GM21723 (cell line): ENCODE data around the gene PGD.
"Not testable (repeated sequence)": the region's sequence is repeated elsewhere in the genome, so short reads cannot be mapped to it uniquely, and the experiment has no call there.

Source experiments
- ATAC-seq: cut with Tn5 transposase; IDR thresholded peaks from one replicate; pipeline ENCODE4 v1.9.1; 2021; ENCODE audit warnings: mild to moderate bottlenecking, moderate library complexity; ENCODE audit not compliant: unreplicated experiment

The PGD gene

DNA sequence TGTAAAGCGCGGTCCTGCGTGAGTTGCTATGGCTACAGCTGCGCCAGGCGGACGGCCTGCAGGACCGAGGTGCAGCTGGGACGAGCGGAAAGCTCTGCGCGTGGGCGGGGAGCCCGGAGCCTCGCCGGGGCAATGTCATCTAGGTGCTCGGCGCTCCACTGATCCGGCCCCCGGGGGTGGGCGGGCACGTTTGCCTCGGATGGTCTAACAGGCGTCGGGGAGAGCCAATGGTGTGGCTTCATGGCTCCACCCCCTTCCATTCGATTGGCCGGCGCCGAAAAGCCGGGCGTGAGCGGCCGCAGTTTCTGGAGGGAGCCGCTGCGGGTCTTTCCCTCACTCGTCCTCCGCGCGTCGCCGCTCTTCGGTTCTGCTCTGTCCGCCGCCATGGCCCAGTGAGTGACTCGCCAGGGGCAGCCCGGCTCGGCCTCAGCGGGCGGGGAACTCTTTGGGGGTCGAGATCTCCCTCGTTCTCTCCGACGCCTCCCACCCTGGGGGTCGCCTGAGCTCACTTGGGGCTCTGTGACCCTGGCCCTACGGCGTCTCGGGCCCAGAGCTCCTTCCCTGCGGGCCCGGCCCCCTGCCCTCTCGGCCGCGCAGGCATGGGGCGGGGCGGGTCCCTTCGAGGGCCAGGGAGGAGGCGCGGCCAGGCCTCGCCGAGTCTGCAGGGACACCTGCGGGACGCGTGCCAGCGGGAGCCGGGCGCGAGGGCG lies at the start of gene PGD:
Gene PGD, plus strand, starts transcription at position 331 of the 710 bp plus-strand sequence. Its CDS starts 54 bp downstream, at position 385.
- peak; percentile 93 for ATAC-seq

DNA sequence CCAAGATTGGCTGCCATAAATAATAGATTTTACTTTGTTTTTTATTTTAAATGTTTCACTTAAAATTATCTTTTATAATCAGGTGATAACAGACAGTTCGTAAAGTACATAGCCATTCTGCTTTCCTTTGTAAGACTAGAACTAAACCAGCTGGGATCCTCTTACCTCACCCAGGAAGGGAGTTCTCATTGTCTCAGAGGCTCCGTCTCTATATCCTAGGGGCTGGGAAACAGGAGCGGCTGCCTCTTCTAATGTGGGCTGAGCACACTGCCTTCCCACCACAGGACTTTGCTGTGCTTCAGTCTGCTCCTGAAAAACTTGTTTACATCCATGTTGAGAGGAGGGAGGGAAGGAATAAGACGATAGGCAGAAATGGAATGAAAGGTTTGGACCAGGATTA lies 45.6 kb upstream of the PGD start:
- ATAC-seq, result no peak

DNA sequence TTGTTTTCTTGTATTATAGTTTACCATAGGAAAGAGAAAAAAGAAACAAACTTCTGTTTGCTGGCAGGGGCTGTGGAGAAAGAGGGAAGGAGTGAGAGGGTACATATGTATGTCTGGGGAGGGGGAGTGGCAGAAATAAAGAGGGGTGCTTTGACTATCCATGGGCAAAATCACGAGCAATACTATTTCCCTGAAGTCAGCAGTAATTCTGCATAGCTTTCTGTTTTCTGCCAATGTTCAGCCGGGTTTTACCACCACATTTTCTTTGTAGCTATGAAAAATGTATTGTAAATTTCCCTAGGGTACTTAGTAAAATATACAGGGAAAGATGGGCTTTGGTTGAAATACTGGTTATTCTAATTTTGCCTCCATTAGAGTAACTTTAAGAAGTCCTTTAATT lies 45.2 kb upstream of the PGD start:
- ATAC-seq, result no peak

DNA sequence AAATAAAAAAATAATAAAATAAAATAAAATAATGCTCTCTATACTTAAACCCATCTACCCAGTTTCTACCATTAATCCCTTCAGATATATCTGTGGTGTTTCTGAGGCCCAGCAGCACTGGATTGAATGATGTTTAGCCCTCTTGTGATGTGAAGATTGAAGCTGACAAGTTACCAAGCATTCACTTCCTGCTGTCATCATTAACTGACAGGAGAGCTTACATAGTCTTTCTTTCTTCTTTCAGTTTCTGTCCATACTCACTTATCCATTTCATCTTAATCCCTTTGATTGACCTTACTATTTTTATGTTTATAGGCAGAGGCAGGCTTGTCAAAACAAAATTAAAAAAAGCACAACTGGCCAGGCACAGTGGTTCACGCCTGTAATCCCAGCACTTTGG lies 38.8 kb upstream of the PGD start:
- ATAC-seq, result no peak

DNA sequence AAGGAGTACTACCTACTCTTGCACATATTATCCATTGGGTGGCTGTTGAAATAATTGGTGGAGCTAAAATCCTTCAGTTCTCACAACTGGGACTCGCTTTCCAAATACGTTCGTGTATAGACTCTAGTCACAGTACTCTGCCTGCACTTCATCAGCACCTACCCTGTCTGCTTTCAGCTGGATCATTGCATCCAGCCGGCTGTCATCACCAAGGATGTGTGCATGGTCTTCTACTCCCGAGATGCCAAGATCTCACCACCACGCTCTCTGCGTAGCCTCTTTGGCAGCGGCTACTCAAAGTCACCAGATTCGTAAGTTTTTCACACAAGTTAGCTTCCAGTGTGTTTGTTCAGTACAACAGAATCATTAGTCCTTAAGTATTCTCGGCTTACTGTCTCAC lies 37.3 kb upstream of the PGD start:
- no peak for ATAC-seq

DNA sequence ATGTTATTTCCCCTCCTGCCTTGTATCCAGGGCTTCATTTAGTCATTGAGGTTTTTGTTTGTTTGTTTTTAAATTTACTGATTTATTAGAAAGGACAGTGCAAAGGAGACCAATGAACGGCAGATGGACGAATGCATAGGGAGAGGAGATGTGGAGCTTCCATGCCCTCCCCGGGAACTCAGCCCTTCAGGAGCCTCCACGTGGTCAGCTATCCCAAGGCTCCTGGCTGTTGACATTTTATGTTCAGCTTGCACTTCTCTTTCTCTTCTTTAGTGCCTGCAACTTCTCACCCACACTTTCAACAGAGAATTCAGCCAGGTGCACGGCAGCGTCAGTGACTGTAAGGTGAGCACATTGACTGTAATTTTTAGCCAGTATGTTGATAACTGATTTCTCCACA lies 30.7 kb upstream of the PGD start:
- no peak for ATAC-seq

DNA sequence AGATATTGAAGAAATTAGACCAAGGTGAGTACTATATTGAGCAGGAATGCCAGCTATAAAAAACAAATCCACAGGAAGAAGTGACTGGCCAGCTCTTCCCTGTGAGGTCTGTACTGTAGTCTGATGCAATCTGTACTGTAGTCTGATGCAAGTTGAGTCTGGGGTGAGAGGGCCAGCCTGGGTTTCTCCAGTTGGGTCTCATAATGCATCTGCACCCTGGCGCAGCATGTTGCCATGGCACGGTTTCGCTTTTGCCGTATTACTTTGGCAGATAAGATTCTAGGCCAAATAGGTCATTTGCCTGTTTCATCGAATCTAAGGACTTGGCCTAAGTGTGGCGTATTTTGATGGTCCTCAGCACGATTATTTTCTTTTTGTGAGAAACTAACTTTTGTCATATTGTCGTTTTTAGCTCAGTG lies 24.4 kb upstream of the PGD start:
- no peak for ATAC-seq

DNA sequence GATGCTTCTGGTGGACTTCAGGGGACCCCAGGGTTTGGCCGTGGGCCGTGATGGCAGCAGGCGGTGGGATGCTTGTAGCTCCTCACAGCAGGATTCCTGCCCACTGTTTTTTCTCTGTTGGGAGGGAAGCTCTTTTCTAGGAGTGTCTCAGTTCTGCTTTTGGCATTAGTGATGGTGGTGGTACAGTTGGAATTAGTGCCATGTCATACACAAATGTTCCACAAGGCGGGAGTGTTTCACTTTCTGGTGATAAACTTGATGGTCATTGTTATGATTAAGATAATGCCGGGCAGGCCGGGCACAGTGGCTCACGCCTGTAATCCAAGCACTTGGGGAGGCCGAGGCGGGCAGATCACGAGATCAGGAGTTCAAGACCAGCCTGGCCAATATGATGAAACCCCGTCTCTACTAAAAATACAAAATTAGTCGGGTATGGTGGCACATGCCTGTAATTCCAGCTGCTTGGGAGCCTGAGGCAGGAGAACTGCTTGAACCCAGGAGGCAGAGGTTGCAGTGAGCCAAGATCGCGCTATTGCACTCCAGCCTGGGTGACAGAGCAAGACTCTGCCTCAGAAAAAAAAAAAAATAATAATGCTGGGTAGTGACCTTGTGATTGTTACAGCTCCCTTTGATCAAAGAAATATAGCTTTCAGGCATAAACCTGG lies 21.4 kb upstream of the PGD start:
- ATAC-seq, result not testable (repeated sequence)

DNA sequence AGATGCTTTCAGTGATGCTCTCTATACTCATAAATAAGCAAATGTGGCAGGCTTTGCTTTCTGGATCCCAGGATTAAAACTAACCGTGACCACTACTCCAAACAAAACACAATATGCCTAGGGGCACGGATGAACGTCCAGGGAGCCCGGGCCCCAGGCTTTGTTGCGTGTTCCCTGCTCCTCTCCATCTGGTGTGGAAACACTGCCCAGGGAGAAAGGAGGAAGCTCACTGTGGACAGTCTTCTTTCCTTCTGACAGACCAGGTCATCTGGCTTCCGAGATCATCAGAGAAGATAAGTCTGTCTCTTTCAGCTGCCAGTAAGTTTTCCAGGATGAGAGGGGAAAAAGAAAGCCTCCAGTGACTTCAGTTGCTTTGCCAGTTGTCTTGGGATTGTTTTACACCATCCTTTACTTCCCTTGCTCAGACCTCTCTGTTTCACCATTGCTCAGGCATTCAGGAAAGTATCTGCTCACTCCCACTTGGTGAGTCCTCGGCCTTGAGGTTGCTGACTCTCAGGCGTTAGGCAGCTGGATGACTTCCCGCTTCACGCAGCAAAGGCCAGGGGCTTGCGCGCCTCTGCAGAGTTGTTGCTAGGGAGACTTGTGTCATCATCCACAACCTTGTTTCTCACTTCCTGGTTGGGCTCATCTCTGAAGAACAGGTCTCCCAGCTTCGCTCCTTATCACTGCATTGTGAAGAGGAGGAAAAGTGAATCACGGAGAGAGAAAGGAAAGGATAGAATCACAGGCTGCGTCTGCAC lies 20.6 kb upstream of the PGD start:
- no peak for ATAC-seq

DNA sequence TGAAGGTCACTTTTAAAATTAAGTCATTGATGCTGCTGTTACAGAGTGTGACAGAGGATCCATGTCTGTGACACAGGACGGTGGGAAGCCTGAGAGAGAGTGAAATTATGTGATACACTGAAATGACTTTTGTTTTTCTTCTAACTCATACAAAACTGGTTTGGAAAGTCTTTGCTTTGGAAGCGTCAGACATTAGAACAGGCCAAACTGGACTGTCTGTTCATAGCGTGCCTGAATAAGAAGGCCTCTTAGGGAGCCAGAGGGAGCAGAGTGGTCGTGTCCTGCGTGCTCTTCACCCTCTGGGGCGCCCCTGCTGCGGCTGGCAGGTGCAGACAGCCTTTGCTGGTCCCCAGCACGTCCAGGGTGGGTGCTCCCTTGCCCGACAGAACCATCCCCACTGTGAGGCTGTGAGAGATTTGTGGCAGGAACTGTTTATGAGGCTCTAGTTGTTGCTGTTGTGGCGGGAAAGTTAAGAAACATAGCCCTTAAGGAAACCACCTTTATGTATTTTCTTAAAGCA lies 19.7 kb upstream of the PGD start:
- no peak for ATAC-seq

DNA sequence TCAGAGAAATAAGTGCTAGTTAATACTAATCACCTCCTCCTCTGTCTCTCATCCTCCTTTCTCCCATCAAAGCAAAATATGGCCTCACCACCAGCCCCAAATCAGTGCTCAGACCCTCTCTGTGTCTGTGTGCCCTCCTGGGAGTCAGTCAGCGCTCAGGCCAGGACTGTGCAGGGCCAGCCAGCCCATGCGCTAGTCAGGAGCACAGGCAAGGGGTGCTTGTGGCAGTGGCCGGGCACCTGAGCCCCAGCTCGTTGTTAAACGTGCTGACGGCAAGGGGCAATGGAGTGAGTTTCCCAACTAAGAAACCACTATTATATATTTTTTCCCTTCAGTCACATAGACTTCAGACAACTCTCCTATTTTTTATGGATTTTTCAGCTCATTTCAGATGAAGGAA lies 19.2 kb upstream of the PGD start:
- no peak for ATAC-seq

DNA sequence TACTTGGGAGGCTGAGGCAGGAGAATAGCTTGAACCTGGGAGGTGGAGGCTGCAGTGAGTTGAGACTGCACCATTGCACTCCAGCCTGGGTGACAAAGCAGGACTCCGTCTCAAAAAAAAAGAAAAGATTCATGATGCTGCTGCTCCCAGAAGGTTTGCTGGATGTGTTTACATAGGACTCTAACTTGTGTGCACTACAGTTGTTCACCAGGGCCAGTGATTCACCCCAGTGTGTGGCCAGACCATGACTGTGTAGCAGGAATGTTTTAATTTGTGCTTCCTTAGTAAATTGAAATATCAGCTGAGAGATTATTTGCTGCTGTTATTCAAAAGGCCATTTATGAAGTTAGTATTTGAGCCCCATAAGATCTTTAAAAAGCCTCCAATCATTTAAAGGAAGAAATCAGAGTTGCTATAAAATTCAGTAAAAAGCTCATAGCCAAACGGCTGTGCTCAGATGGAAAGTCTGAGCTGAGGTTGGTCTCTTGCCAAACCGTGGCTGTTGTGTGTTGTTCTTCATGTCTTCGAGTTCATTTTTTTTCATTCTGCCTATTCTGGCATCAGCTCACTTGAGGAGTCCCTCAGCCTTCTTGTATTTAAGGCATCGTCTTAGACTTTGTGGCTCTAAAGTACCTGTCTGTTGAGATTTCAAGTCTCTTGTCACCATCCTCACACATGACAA lies 18.1 kb upstream of the PGD start:
- ATAC-seq, result no peak

DNA sequence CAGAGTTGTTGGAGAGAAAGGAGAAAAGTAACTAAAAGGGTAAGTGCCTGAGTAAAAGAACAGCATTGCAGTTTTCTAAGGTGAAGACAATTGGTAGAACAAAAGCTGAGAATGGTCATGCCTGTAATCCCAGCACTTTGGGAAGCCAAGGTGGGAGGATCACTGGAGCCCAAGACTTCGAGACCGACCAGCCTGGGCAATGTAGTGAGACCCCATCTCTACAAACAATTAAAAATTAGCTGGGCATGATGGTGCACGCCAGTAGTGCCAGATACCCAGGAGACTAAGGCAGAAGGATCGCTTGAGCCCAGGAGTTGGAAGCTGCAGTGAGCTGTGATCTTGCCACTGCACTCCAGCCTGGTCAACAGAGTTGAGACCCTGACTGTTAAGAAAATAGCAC lies 15.2 kb upstream of the PGD start:
- no peak for ATAC-seq

DNA sequence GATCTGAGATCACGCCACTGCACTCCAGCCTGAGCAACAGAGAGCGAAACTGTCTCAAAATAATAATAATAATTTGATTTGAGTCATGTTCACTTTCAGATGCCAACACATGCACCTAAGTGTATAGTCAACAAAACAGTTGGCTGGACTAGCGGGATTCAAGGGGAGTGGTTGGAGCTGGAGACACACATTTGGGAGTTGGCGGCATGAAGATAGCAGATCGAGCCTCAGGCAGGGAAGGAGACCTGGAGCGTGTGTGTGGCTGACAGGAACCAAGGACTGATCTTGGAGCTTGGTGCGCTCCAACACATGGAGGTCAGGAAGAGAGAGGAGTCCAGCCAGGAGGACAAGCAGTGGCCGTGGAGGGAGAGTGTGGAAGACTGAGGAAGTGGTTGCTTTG lies 14.6 kb upstream of the PGD start:
- no peak for ATAC-seq

DNA sequence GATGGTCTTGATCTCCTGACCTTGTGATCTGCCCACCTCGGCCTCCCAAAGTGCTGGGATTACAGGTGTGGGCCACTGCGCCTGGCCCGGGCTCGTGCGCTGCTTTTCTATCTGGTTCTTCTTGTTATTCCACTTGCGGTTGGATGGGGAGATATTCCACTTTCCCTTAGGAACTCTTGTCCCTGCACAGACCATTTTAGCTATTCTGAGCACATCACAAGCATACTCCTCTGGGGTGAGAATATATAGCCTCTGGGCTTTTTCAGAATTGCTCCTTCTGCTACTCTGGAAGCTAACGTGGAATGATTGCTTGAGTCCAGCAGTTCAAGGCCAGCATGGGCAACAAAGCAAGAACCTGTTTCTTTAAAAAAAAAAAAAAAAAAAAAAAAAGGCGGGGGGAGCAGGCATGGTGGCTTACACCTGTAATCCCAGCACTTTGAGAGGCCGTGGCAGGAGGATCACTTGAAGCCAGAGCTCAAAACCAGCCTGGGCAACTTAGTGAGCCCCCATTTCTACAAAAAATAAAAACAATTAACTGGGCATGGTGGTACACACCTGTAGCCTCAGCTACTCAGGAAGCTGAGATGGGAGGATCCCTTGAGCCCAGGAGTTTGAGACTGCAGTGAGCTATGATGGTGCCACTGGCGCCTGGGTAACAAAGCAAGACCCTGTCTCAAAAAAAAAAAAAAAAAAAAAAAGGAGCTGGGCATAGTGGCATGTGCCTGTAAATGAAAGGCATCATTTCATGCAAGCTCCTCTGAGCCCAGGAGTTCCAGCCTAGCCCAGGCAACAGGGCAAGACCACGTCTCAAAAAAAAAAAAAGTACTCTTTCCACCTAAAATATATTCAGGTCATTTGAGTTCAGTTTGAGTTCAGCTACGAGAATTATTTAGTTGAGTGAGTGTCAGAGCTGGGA lies 11.8 kb upstream of the PGD start:
- ATAC-seq, result no peak

DNA sequence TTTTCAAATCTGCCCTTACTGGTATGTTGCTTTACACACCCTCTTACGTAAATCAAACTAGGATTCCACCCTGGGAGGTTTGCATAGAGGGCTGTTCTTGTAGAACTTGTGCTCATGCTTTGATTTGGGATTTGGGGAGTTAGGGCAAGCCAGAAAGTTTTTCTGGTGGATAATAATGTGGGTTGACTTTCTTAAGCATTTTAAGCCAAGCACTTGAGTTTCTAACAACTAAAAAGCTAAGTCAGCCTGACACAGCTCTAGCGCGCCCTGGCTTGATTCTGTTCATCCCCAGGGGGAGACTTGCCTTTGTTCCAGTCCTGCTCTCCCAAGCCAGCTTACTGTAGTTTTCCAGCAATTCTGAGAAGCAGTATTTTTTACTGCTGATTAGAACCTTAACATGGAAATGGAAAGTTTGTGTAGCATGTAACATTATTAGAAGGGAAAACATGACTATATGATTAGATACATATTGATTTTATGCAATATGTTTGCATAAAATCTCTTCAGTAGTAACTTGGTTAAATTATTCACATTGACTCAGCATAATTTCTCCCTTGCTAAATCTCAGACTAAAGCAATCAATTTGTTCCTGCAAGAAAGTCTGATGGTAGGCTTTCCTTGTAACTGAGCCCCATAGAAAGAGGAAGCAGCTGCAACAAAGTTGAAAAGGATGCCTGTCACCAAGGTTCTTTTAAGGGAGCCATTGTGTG lies 11.0 kb upstream of the PGD start:
- no peak for ATAC-seq

DNA sequence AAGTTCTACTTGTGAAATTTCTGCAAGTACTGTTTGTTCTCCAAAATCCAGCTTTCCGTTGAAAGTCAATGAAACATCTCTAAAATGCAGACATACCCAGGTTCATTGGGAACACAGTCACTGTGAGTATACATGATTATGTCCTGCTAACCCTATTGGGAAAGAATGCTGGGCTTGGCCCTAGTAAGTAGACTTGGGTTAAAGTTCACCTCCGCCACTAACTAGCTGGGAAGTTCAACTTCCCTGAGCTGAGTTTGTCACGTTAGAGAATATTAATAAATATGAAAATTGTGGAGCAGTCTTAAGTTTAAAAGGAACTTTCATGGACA lies 10.5 kb upstream of the PGD start:
- no peak for ATAC-seq

DNA sequence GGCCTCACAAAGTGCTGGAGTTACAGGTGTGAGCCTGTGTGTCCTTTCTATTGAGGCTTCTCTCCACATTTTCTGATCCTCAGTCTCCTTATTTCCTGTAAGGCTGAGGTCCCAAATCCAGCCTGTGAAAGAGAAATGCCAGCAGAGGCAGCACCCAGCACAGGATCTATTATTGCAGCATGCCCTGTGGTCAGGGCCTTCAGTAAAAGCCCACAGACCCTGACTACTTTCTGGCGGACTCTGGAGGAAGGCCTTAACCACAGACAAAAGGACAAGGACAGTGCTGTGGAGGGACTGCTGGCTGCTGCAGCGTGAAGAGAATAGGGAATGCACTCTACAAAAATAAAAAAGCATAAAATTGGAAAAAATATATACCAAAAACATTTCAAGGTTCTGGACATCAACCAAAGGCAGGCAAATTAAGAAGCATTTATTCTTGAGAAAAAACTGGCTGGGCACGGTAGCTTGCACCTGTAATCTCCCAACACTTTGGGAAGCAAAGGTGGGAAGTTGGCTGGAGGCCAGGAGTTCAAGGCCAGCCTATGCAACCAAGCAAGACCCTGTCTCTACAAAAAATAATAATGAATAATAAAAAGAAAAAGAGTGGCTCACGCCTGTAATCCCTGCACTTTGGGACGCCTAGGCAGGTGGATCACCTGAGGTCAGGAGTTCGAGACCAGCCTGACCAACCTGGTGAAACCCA lies 9.4 kb upstream of the PGD start:
- ATAC-seq, result no peak

DNA sequence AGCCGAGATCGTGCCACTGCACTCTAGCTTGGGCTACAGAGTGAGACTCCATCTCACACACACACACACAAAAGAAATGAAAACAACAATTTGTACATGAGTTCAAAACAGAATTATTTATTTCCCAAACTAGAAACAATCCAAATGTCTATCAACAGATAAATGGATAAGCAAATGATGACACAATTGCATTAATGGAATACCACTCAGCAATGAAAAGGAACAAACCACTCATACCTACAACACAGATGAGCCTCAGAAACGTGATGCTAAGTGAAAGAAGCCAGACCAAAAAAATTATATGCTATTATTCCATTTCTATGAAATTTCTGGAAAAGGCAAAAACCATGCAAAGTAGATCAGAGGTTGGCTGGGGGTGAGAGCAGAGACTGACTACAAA lies 2.0 kb upstream of the PGD start:
- ATAC-seq, result no peak
